ENCODE measurements around the gene ARHGAP44.

Gene ARHGAP44

DNA sequence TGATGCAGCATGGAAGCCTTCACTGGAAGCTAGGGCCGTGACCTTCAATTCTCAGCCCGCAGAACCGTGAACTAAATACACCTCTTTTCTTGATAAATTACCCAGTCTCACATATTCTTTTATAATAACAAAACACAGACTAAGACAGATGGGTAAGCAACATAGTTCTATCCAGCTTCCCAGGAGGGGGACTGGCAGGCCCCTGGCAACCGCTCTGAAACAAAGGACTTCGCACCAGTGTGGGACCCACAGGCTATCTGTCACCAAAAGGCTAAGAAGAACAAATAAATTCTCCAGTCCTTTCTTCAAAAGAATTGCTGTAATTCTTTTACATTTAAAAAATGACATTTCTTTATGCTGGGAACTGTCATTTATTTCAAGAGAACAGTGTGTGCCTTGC is 209.6 kb downstream of the ARHGAP44 start:
- TF ChIP-seq, protein P1, sequence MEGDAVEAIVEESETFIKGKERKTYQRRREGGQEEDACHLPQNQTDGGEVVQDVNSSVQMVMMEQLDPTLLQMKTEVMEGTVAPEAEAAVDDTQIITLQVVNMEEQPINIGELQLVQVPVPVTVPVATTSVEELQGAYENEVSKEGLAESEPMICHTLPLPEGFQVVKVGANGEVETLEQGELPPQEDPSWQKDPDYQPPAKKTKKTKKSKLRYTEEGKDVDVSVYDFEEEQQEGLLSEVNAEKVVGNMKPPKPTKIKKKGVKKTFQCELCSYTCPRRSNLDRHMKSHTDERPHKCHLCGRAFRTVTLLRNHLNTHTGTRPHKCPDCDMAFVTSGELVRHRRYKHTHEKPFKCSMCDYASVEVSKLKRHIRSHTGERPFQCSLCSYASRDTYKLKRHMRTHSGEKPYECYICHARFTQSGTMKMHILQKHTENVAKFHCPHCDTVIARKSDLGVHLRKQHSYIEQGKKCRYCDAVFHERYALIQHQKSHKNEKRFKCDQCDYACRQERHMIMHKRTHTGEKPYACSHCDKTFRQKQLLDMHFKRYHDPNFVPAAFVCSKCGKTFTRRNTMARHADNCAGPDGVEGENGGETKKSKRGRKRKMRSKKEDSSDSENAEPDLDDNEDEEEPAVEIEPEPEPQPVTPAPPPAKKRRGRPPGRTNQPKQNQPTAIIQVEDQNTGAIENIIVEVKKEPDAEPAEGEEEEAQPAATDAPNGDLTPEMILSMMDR (IDR thresholded peaks at IDR 0.05; ENCODE audit: low read depth, low read length), result no peak
- no peak for DNase-seq (ENCODE audit: low read depth in 2 of 2)
- no peak overlapping the region for H3K4me3 ChIP-seq (replicated peaks in 1 of 2; ENCODE audit: low read depth in 2 of 2, low read length in 2 of 2)

DNA sequence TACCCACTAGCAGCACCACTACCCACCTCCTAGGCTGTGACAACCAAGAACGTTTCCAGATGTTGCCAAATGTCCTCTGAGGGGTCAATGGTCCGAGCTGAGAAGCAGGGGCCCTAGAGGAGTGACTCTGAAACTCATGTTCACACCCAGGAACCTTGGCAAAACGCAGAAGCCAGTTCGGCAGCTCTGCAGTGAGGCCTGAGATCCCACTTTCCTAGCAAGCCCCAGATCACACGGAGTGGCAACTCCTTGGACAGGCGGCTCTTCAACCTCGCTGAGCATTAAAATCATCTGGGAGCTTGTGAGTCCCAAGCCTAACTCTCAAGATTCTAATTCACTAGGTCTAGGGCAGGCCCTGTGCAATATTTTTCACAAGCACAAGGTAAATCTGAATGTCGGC is 211.3 kb downstream of the ARHGAP44 start:
- DNase-seq (ENCODE audit: low read depth in 2 of 2), result no peak
- TF ChIP-seq, protein P1 (IDR thresholded peaks at IDR 0.05; ENCODE audit: low read depth, low read length), result no peak

DNA sequence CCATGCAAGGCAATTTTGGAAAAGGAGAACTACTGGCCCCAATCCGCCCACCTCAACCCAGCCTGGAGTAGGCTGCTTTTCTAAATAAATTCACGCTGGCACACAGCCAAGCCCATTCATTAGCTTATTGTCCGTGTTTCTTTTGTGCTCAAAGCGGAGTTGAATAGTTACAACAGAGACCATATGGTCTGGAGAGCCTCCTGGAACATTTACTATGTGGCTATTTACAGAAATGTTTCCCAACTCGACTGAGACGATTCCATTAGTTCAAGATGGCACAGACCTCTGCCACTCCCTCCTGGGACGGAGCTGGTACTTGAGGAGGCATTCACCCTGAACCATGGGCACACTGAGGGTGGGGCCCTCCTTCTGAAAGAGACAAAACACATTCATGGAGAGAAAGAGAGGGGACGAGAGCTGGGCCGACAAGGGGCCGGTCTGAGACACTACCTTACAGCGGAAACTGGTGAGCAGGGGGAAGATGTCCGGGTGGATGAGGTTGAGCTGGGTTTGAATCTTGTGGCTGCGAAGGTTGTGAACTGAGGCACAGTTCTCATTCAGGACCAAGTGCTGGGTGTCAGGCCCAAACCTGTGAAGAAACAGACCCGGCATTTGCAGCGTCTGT is 212.8 kb downstream of the ARHGAP44 start:
- DNase-seq (ENCODE audit: low read depth in 2 of 2), result peak; percentile 16 to 23
- TF ChIP-seq, protein P1 (IDR thresholded peaks at IDR 0.05; ENCODE audit: low read depth, low read length), result no peak
- no peak overlapping the region for H3K4me3 ChIP-seq (replicated peaks in 1 of 2; ENCODE audit: low read depth in 2 of 2, low read length in 2 of 2)

More for the DNA sequence above, 211.3 kb downstream of the ARHGAP44 start:
- H3K4me3 ChIP-seq (replicated peaks in 1 of 2; ENCODE audit: low read depth in 2 of 2, low read length in 2 of 2), result no peak overlapping the region

DNA sequence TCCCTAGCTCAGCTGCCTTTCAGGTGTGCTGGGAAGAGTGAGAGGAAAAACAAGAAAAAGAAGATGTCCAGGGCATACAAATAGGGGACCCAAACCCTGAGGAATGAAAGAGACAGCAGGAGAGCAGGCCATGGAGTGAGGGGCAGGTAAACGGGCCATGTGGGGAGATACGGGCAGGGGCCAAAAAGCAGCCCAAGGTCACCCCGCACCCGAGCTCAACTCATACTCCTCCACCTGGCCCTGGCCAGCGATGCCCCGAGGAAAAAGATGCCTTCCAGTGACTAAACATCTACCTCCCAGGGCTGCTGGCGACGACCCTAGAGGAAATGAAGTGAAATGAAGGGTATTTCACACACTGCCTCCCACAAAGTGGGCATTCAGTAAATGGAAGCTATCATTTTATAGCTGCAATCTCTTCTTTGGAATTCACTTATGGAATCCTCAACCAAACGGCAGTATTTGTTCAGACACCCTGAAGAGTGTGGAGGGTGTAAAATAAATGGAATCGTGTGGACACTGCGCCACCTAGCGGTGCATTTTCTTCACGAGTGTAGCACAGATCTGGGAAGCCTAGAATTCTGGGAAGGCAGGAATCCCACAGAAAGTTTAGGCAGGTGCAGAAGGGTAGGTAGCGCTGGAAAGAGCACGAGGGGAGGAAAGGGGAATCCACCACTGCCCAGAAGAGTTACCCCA is 213.6 kb downstream of the ARHGAP44 start:
- DNase-seq (ENCODE audit: low read depth in 2 of 2), result peak; percentile 82 to 85
- TF ChIP-seq, protein P1 (IDR thresholded peaks at IDR 0.05; ENCODE audit: low read depth, low read length), result peak; percentile 64
- no peak overlapping the region for H3K4me3 ChIP-seq (replicated peaks in 1 of 2; ENCODE audit: low read depth in 2 of 2, low read length in 2 of 2)

DNA sequence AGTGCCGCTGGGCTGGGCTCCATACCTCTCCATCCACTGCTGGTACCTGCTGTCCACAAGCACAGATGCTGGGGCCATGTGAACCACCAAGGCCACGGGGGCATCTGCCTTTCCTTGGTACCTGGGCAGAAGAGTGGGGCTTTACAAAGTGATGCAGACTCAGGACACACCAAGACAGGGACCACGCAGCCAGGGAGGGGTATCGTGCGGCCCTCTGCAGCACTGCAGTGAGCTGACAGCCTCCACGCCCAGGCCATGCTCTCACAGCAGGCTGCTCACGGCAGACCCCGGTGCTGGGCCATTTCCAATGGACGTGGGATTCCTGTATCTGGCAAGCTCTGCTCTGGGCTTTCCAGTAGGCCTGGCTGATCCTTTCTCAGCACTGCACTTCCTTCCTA is 214.2 kb downstream of the ARHGAP44 start:
- TF ChIP-seq, protein P1 (IDR thresholded peaks at IDR 0.05; ENCODE audit: low read depth, low read length), result no peak
- no peak for DNase-seq (ENCODE audit: low read depth in 2 of 2)
- H3K4me3 ChIP-seq (replicated peaks in 1 of 2; ENCODE audit: low read depth in 2 of 2, low read length in 2 of 2), result no peak overlapping the region

DNA sequence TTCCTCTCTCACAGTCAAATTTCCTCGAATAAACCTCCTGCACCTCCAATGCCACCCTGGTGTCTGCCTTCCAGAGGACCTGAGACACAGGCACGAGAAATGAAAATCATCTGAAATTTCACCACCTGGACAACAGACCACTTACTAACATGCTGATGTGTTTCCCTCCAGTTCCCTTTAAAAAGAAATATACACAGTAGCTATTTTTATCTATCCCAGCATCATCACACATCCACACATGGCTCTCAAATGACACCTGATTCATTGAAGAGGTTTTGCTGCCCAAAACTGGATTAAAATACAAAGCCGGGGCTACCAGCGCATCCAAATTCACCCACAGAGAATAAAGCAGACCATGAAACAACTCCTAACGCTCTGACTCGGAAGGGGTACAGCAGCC is 214.6 kb downstream of the ARHGAP44 start:
- DNase-seq (ENCODE audit: low read depth in 2 of 2), result no peak
- H3K4me3 ChIP-seq (replicated peaks in 1 of 2; ENCODE audit: low read depth in 2 of 2, low read length in 2 of 2), result no peak overlapping the region
- TF ChIP-seq, protein P1 (IDR thresholded peaks at IDR 0.05; ENCODE audit: low read depth, low read length), result no peak

All from cardiac fibroblast (primary cell).